HL-60 (cell line): ENCODE results near the gene FKBP6.

Source experiments
- GABPA ChIP-seq: IDR thresholded peaks from 2 replicates; pipeline ENCODE4 v1.6.1; 2012; ENCODE audit warnings: low read depth
- POLR2AphosphoS5 ChIP-seq: IDR thresholded peaks from 2 replicates; pipeline ENCODE4 v1.6.1; 2012; ENCODE audit warnings: low read depth
- REST ChIP-seq: IDR thresholded peaks from 2 replicates; pipeline ENCODE4 v1.6.1; 2012; ENCODE audit warnings: low read depth; ENCODE audit not compliant: insufficient replicate concordance
- SPI1 ChIP-seq: IDR thresholded peaks from 2 replicates; pipeline ENCODE4 v1.6.1; 2012; ENCODE audit warnings: low read depth, mild to moderate bottlenecking, borderline replicate concordance
- TF ChIP-seq, protein P1 (sequence below): IDR thresholded peaks from one replicate; pipeline ENCODE4 v1.5.1; 2011; ENCODE audit warnings: low read length, control low read depth, inconsistent platforms; ENCODE audit not compliant: insufficient read depth

GRCh38 chr7:73391396-73391795 is 63.4 kb downstream of the FKBP6 start:
- TF ChIP-seq, protein P1, sequence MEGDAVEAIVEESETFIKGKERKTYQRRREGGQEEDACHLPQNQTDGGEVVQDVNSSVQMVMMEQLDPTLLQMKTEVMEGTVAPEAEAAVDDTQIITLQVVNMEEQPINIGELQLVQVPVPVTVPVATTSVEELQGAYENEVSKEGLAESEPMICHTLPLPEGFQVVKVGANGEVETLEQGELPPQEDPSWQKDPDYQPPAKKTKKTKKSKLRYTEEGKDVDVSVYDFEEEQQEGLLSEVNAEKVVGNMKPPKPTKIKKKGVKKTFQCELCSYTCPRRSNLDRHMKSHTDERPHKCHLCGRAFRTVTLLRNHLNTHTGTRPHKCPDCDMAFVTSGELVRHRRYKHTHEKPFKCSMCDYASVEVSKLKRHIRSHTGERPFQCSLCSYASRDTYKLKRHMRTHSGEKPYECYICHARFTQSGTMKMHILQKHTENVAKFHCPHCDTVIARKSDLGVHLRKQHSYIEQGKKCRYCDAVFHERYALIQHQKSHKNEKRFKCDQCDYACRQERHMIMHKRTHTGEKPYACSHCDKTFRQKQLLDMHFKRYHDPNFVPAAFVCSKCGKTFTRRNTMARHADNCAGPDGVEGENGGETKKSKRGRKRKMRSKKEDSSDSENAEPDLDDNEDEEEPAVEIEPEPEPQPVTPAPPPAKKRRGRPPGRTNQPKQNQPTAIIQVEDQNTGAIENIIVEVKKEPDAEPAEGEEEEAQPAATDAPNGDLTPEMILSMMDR = no peak
- TF ChIP-seq REST (no peak), POLR2AphosphoS5 (no peak), GABPA (no peak), SPI1 (no peak)
